Measurements from ENCODE around the gene BAD.

- TF ChIP-seq CTCF (IDR thresholded peaks at IDR 0.05) (no peak), POLR2A (IDR thresholded peaks at IDR 0.05) (no peak)
These were observed 63.7 kb downstream of the BAD start for GRCh38 chr11:64220798-64221197.
